ENCODE measurements around the gene SEMA6B.

GRCh38 chr19:4494691-4495064 is 64.8 kb downstream of the SEMA6B start:
- no peak for TF ChIP-seq POLR2A (IDR thresholded peaks at IDR 0.05)
- no peak for TF ChIP-seq CTCF (IDR thresholded peaks at IDR 0.05)
